Psoas muscle (tissue), 8 donors: Measurements from ENCODE around the gene TXNDC11. TPM values are rescaled to one million over a fixed set of nuclear protein-coding genes. Genes with fewer than 3 reads are reported as not detected.

Experiments used
- ATAC-seq, 4 donors: fragments of 200-7000 bp; cut with Tn5 transposase; one replicate each; pipeline ENCODE4 v1.9.1; 2020; ENCODE audit warnings: moderate library complexity in 3 of 4, mild to moderate bottlenecking in 2 of 4
- DNase-seq, 2 donors: peaks; one replicate each; pipeline ENCODE4 v3.0.0-alpha.2; 2020
- H3K27ac ChIP-seq: fragments of 200-600 bp; one replicate; pipeline ENCODE4 v1.8.0; 2022
- H3K27me3 ChIP-seq, 3 donors: fragments of 200-600 bp in 1 of 3; one replicate each; pipeline versions ENCODE4 v1.6.1 to v1.8.0; 2013 to 2022; ENCODE audit warnings: low read length in 2 of 3, mild to moderate bottlenecking in 2 of 3, moderate library complexity in 1 of 3; ENCODE audit not compliant: insufficient read depth in 3 of 3
- H3K36me3 ChIP-seq, 2 donors: fragments of 200-600 bp in 1 of 2; one replicate each; pipeline versions ENCODE4 v1.6.1 to v1.8.0; 2013 to 2022; ENCODE audit warnings: low read depth in 1 of 2, mild to moderate bottlenecking in 1 of 2, moderate library complexity in 1 of 2; ENCODE audit not compliant: insufficient read depth in 1 of 2
- H3K4me1 ChIP-seq: fragments of 200-600 bp; one replicate; pipeline ENCODE4 v1.8.0; 2022
- H3K4me3 ChIP-seq: fragments of 200-600 bp; one replicate; pipeline ENCODE4 v1.8.0; 2022; ENCODE audit warnings: mild to moderate bottlenecking
- H3K9me3 ChIP-seq: fragments of 200-600 bp; one replicate; pipeline ENCODE4 v1.8.0; 2022
- WGBS, 3 donors: extraction: QIAGEN DNeasy Blood & Tissue Kit; methylation state at CpG; one replicate each; pipeline versions ENCODE4 v1.1.6 to v1.1.7; 2013; 5-methylcytosine and 5-hydroxymethylcytosine counted together
- intact Hi-C, 2 donors: fragments of 100-400 bp; cut with DNase I; formaldehyde crosslinking; loops; one replicate each; pipeline versions ENCODE4 v1.11.0 to v1.14.2; 2022
- polyA plus RNA-seq, 3 donors: library from polyadenylated mRNA; stranded (reverse); fragments of 200-250 nt; gene quantifications; one replicate each; pipeline ENCODE4 v1.2.3, GENCODE V29; 2013
- total RNA-seq, 4 donors: library from RNA; stranded (reverse); fragmentation: NEBNext Ultra II Directional in 2 of 4; extraction: Animal tissue kit (Norgen Biotek cat#: 25700) in 2 of 4; gene quantifications; one replicate each; pipeline versions ENCODE4 v1.2.1 to v1.2.4, GENCODE V29; 2021 to 2023
- TF ChIP-seq, protein P1 (sequence below): fragments of 200-600 bp; IDR thresholded peaks from one replicate; pipeline ENCODE4 v1.8.0; 2022; ENCODE audit warnings: antibody characterized with exemption
- donor health status: healthy with polysubstance abuse.
- donor health status: DM: no; HTN: no; CAD: no; lungs with moderate emphysema.
- donor health status: Bipolar disorder and iron deficiency.
- donor health status: healthy.
- donor health status: DM: yes; HTN: yes; CAD: no.
- donor health status: DM: no; HTN: no; CAD: no.
- donor health status: DM: no; HTN: no; CAD: no.
- donor health status: DM: yes; HTN: yes; CAD: no.

TXNDC11 gene
- total and polyA plus RNA-seq, 7 donors = 21.3 to 49.1 (median 37.2) TPM

DNA sequence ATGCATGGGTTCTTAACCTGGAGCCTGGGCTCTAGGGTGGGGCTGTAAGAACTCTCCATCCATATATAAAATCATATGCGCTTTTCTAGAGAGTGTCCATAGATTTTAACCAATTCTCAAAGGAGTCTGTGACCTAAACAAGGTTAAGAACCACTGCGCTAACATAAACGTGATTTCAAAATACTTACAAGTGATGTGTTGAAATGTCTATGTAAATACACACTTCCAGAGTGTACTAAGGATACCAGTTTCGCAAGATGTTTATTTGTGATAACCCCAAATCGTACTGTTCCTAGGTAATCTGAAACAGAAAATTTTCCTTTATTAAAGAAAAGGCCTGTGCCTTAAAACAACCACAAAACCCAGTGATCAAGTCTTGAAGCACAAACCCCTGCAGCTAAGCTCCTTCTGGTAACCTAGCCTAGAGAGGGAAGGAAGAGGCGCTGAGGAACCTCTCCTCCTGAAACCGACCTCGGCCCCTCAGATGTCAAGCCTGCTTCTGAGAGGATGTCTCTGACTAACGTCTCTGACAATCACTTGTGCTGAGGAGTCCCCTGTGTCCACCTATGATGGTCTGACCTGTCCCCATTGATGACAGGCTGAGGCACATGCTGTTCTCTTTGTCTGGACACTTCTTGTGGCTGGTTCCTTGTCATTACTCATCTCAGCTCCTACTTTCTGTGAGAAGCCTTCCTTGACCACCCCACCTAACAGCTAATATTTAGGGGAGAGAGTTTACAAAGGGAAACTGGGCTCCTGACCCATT, 42.2 kb downstream of the TXNDC11 start:
- Histone ChIP-seq H3K4me1 (peaks cover 18% of the 10 kb centered on the region), H3K36me3 (peaks cover 6 to 70% of the 10 kb centered on the region in 2 donors), H3K27me3 (no peaks in the 10 kb centered on the region), H3K9me3 (no peaks in the 10 kb centered on the region), H3K4me3 (no peak overlapping the region), H3K27ac (no peak overlapping the region)
- 78 to 88% (median 83%) methylated on average over 9 of the region's 9 CpGs for WGBS, 3 donors
- intact Hi-C loops = no loop called here
- no peak for DNase-seq
- peak in 3 of 4 donors; percentile 31 to 57 (median 48) for ATAC-seq
- TF ChIP-seq, protein P1, sequence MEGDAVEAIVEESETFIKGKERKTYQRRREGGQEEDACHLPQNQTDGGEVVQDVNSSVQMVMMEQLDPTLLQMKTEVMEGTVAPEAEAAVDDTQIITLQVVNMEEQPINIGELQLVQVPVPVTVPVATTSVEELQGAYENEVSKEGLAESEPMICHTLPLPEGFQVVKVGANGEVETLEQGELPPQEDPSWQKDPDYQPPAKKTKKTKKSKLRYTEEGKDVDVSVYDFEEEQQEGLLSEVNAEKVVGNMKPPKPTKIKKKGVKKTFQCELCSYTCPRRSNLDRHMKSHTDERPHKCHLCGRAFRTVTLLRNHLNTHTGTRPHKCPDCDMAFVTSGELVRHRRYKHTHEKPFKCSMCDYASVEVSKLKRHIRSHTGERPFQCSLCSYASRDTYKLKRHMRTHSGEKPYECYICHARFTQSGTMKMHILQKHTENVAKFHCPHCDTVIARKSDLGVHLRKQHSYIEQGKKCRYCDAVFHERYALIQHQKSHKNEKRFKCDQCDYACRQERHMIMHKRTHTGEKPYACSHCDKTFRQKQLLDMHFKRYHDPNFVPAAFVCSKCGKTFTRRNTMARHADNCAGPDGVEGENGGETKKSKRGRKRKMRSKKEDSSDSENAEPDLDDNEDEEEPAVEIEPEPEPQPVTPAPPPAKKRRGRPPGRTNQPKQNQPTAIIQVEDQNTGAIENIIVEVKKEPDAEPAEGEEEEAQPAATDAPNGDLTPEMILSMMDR = no peak

DNA sequence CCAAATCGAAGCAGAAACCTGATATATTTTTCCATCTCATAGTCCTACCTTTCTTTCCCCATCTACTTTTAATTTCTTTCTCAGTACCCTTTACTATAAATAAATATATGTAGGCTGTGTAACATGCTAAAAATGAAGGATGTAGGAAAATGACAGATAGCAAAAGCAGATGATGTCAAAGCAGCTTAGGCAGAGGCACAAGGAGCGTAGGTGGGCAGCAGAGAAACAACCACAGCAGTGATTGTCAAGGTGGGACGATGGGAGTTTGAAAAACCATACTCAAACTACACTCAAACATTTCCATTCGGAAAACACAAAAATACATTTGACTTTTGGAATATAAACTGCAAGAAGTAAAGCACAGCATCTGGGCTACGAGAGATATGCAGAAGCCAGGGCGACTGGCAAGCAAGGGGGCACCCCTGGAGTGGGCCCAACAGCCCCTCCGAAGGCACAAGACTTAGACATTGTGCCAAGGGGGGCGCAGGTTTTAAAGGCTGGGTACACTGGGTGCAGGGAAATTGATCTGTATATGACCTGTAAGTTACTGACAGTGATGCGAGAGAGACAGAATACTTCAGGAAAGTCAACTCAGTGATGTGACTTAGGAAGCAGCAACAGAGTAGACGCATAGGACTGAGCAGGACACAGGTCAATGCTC, 43.3 kb downstream of the TXNDC11 start:
- Histone ChIP-seq H3K27me3 (no peaks in the 10 kb centered on the region), H3K4me3 (no peak overlapping the region), H3K4me1 (peaks cover 9% of the 10 kb centered on the region), H3K9me3 (no peaks in the 10 kb centered on the region), H3K36me3 (peaks cover 9 to 81% of the 10 kb centered on the region in 2 donors), H3K27ac (no peak overlapping the region)
- 82 to 93% (median 89%) methylated on average over 10 of the region's 10 CpGs for WGBS, 3 donors
- ATAC-seq (no peak), DNase-seq (no peak)
- intact Hi-C loops = no loop called here
- TF ChIP-seq, protein P1 = no peak

DNA sequence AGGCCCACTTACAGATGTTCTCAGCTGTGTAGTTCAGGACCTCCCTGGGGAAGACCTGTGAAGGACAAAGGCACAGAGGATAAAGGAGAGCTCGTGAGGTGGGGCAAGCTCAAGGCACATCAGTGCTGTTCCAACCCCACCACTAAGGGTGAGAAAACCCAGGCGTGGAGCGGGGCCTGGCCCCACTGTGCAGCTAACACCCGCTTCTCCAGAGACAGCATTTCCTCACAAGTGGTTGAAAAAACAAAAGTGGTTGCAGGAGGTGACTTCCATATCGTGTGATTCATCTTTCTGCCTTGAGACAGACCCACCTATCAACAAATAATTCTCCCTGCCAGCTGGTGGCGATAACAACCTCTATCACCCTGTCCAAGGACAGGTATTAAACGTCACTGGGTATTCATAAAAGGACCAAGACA, 44.4 kb downstream of the TXNDC11 start:
- WGBS, 3 donors = 71 to 77% (median 74%) methylated on average over 7 of the region's 7 CpGs
- Histone ChIP-seq H3K27ac (no peak overlapping the region), H3K9me3 (no peaks in the 10 kb centered on the region), H3K27me3 (no peaks in the 10 kb centered on the region), H3K4me3 (no peak overlapping the region), H3K36me3 (peaks cover 9 to 77% of the 10 kb centered on the region in 2 donors), H3K4me1 (peaks cover 7% of the 10 kb centered on the region)
- ATAC-seq = peak; percentile 15 to 61 (median 42)
- TF ChIP-seq, protein P1 = no peak
- intact Hi-C loops = no loop called here
- DNase-seq = no peak

DNA sequence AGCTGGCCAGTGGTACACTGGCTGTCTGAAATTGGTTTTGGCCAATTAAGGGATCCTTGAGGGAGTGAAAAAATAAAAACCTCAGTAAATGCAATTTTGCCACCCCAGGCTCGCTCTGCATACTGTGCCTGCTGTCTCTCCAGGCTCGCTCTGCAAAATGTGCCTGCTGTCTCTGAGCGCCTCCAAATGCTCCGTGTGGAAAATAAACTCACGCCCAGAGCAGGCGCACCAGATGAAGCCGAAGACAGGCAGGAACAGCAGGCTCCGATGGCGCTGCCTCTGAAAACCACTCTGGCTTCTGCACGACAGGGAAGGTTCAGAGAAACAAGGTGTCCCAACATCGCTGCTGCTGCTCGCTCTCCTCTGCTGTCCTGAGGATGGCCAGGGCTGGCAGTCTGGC, 45.3 kb downstream of the TXNDC11 start:
- no peaks in the 10 kb centered on the region for H3K9me3 ChIP-seq
- DNase-seq (no peak), ATAC-seq (no peak)
- no peaks in the 10 kb centered on the region for H3K27me3 ChIP-seq
- H3K27ac ChIP-seq = no peak overlapping the region
- TF ChIP-seq, protein P1 = no peak
- intact Hi-C loops = no loop called here
- 89 to 94% (median 94%) methylated on average over 12 of the region's 12 CpGs for WGBS, 3 donors
- no peak overlapping the region for H3K4me3 ChIP-seq
- peaks cover 9 to 76% of the 10 kb centered on the region in 2 donors for H3K36me3 ChIP-seq
- peaks cover 7% of the 10 kb centered on the region for H3K4me1 ChIP-seq
